Urothelium cell line (cell line): ENCODE results near the gene CDC42.

Source experiments
- DNase-seq: peaks from one replicate; pipeline ENCODE4 v3.0.0; 2011; ENCODE audit warnings: low spot score, mixed read lengths
- FAIRE-seq: peaks from 2 replicates; lab custom pipeline; 2011; peaks lifted over from hg19 to GRCh38; lab: Jason Lieb, UNC

Gene CDC42

DNA sequence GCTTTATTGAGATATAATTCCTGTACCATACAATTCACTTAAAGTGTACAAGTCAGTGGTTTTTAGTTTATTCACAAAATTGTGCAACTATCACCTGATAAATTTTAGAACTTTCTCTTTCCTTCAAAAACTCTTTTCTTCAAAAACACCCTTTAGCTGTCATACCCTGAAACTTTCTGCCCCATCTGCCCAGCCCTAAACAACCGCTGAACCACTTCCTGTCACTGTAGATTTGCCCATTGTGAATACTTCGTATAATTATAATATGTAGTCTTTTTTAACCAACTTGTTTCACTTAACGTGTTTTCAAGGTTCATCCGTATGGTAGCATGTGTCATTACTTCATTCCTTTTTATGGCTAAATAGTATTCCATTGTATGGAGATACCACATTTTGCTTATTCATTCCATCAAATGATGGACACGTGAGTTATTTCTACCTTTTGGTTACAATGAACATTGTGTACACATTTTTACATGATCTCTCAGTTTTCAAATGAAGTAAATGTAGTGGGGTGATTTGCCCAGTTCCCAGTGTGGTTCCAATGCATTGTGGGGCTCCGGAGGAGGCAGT is 52.4 kb downstream of the CDC42 start:
- FAIRE-seq (no peak), DNase-seq (no peak)

DNA sequence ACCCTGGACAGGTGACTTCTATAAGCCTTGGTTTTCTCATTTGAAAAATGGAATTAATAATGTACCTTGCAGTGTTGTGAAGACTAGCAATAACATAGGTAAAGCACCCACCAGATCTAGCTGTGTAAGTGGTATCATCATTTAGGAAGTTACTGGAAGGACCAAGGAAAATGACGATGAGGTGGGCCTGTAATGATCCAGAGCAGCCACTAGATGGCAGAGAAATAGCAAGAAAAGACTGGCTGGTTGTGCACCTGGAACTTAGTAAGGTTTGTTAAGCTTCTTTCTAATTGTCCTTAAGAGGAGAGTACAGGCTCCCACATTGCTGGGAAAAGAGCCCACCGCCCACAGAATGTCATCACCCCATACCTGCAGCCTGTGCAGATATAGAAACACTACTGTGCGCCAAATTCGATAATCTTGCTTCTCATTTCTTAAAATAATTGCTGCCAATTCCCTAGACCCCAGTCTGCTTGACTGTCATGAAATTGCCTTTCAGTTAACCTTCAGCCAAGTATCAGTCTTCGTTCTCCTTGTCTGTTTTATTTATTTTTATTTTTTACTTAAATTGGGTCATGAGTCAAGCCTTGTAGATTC is 53.2 kb downstream of the CDC42 start:
- FAIRE-seq (no peak), DNase-seq (peak; percentile 59)

DNA sequence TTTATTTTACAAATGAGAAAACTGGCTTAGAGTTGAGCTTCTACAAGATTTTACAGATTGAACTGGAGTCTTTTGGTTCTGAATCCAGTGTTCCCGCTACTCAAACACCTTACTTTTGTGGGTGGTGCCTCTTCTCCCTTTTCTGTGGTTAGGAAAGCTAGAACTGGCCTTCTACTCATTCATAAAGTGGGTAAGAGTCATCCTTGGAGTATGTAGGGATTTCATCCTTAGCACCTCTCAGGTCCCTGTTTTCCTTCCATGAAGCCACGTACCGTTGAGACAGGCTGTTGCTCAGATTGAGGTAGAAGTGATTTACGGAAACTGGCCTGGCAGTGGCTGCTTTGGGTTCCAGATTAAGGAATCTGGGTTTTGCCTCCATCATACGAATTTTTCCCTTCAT is 54.6 kb downstream of the CDC42 start:
- no peak for FAIRE-seq
- DNase-seq = no peak

DNA sequence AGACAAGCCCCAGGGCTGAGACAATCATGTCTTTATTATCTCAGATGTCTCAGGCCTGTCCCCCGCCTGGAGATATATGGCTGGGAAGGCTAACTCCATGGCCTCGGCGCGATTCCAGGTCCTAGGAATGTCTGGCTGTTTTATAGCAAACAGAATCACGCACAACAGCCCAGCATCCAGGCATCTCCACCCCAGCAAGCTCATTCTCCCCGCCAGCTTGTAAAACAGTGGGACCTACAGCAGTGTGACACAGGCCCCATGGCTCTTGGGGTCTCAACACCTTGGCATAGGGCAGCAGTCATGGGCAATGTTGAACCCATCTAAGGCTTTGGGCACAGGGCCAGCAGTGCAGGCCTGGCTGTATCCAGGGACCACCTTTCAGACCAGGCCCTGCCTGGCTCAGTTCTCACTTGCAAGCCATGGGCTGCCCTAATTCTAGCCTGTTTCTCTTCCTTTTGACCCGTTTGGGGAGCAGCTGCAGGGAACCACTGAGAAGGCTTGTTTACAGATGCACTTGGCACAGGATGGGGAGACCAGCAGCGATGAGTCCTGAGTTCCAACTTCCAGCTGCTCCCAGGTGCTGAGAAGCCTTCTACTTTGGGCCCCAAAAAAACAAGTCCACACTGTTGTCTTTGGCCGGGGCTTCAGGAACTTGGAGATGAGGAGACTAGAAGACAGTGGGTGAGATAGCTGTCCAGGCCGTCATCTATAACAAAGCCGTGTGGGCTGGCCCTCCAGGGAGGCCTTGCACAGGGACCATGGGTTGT is 56.0 kb downstream of the CDC42 start:
- DNase-seq = no peak
- no peak for FAIRE-seq

DNA sequence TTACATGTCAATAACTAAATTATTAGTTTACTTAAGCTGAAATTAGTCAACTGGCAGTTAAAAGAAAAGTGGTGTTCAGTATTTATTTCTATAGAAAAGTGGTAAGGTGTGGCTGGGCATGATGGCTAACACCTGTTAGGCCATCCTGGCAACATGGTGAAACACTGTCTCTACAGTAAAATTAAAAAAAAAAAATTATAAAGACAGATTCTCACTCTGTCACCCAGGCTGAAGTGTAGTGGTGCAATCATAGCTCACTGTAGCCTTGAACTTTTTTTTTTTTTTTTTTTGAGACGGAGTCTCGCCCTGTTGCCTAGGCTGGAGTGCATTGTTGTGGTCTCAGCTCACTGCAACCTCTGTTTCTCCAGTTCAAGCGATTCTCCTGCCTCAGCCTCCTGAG is 57.5 kb downstream of the CDC42 start:
- DNase-seq = no peak
- no peak for FAIRE-seq

DNA sequence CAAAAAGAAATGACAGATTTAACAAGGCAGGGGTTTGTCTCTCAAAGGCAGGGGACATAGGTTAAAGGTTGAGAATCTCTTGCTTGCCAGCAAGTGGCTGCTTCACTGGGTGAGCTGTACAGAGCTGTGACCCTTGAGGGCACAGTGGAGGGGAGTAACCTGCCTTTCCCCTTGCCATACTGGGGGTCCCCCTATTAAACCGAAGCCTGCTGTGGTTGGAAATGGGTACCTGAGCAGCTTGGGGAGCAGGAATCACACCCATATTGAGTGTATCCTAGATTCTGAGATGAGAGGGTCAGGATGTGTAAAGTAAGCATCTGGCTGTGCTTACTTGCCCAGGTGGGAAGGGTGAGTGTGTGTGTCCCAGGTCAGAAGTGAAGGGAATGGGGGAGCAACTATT is 58.6 kb downstream of the CDC42 start:
- DNase-seq (no peak), FAIRE-seq (no peak)

DNA sequence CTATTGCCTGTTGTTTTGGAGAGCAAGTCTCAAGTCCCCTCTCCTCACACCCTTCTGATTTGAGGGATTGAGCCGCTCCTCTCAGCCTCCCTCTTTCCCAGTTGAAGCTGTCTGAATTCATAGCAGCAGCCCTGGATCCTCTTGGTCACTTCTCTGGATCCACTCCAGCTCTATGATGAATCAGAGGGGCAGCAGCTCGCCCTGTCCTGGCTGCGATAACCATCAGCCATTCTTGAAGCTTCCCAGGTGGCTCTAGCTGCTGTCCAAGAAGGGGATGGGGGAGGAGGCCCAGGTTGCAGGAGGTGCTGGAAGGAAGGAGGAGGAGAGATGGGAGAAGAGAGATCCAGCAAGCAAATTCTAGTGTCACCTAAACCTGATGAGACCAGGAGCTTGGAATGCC is 59.1 kb downstream of the CDC42 start:
- DNase-seq (no peak), FAIRE-seq (no peak)

DNA sequence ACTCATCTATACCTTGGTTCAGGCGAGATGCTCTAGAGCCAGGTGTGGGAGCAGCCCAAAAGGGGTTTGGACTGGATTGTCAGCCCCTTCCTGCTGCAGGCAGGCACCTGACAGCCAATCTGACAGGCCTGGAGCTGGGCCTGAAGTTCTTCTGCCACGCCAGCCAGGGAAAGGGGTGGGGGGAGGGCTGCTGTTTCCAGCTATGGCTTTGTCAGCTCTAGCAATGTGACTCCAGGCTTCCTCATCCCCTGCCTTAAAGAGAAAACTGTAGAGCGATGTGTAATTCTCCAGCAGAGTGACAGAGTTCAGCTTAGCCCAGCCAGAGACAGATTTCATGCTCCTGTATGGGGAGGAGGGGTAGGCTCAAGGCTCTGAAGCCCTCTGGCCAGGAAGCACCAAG is 60.0 kb downstream of the CDC42 start:
- DNase-seq (no peak), FAIRE-seq (no peak)

DNA sequence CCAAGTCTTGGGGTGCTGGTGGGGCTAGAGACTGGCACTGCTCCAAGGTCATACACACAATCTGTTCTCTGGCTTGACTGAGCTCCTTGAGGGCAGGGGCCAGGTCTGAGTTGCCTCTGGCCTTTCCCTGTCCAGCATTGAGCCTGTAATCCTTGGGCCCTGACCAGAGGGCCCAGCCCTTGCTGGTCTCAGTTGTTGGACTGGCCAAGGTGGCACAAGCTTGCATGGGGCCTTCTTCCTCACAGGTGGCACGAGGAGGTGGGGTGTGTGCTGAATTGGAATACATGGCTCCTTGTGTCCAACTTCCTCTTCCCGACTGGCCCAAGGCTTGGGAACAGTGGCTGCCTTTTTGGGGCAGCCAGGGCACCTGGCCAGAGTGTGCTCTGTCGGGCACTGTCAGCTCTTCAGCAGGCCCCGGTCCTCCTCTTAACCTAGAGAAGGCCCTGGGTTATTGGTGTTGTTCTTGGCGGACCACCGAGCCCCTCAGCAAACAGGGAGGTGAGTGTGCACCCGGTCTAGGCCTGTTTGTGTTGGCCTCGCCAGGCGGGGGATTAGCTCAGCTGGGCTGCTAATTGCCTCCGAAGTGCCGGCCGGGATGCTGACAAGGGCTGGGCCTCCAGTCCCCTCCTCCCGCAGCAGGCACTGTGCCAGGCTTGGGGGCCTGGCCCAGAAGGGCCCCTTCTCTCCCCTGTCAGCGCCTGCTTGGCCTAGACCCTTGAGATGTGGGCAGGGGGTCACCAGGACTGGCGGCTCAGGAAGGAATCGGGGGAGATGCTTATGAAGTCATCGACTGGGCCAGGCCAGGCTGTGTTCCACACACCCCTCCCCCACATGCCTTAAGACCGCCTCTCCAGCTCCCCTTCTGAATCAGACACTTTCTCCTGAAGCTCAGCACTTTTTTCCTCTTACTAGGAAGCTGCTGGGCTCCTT is 61.8 kb downstream of the CDC42 start:
- DNase-seq = no peak
- FAIRE-seq = no peak

DNA sequence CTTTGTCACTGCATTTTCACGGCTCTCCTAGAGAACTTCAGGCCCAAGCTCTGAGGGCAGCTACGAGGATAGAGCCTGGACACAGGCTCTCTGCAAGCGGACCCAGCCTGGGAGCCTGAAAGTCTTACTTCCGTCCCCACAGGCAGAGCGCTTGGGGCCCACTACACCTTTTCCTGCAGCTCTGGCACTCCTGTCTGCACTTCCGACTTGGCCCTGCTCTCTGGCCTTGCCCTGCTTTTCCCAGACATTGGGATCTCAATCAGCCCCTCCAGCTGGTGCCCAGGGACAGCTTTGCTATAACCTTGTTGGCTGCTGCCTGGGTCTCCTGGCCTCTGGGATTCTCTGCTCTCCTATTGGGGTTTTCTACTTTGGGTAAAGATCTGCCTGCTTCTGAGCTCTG is 62.8 kb downstream of the CDC42 start:
- no peak for DNase-seq
- FAIRE-seq = no peak

DNA sequence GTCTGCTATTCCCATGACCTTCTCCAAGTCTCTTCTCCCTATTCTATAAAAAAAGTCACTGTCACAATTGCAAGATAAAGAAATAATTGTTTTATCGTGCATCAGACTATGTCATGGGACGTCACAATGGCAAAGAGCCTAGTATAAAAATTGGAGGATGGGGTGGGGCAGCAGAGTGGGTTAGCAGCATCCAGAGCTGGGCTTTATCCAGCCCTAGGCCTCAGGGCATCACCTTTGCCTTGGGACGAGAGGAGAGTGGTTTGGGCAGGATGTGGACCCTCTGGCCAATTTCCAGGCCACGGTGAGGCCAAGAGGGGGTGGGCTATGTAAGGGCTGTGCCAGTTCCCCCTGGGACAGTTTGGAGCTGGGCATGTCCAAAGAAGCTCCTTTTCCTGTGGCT is 64.7 kb downstream of the CDC42 start:
- no peak for DNase-seq
- FAIRE-seq = no peak

DNA sequence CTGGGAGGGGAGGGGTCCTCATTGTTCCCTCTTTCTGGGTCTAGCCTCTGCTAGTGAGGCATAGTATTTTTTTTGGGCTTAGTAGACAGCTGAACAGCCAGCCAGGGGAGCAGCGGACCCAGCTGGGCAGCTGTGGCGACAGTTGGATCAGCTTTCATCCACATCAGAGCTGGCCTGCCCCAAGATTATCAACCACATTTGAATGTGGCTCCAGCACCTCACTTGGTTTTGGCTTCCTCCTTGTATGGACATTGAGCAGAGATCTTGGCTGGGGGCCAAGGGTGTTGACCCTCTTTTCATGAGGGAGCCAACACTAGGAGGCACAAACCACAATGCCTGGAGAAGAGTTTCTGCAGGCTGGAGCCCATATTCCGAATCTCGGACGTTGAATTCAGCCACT is 65.3 kb downstream of the CDC42 start:
- FAIRE-seq (no peak), DNase-seq (no peak)

DNA sequence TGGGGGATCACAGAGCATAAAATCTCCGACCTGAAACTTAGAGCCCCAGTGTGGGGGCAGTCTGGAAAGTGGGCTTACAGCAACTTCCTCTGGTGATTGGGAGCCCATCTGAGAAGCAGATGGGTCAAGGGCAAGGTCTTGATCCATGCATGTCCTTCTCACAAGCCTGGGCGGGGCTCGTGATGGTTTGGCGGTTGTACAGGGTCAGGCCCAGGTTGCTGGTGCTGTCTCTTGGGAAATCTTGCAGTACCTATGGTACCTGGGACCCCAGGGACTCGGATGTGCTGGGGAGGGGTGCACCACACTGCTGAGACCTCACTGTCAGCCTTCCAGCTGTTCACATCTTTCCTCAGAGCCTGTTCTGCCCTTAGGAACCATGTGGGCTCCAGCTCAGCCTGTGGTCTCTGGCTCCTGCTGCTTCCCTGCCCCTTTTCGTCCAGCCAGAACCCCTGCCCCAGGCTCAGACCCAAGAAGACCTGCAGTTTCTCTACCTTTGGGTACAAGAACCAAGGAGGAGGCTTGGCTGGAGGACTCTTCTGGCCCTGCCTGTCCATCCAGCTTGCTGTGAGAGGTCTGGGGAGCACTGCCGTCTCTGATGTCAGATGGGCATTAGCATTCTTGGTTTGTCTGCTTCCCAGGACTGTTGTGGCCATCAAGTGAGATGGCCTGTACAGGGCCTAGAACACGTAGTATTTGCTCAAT is 65.9 kb downstream of the CDC42 start:
- FAIRE-seq (no peak), DNase-seq (no peak)

DNA sequence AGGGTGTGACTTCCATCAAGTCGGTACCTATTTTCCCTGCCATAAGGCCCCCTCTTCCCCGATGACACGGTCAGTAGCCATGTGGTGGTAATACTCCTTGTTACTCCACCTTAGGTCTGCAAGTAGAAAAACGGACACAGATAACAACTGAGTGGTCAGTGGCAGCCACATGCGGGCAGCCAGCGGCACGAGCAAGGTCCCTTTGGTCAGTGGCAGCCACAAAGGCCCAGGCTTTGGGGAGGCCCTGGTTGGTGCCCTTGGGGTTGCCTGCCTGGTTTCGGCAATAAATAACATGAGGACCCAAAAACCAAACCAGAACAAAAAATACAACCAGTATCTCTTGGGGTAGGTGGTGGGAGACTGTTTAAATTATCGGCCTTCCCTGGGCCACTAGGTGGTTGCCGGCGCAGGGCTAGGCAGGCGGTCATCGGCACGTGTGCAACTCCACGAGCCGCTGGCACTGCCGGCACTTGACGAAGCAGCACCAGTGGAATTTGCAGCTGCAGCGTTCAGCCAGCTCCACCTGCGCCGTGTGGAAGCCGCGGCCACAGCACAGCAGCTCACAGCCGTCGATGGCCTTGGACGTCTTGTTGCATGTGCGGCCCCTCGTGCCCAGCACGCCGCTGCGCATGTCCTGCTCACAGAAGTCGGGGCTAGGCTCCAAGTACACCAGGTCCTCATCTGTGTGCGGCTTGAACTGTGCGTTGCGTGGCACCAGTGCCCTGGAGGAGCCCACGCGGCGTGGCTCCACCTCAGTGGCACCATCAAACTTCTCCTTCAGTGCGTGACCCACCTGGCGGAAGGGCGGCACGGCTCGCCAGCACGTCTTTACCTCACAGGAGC is 67.3 kb downstream of the CDC42 start:
- no peak for DNase-seq
- no peak for FAIRE-seq

DNA sequence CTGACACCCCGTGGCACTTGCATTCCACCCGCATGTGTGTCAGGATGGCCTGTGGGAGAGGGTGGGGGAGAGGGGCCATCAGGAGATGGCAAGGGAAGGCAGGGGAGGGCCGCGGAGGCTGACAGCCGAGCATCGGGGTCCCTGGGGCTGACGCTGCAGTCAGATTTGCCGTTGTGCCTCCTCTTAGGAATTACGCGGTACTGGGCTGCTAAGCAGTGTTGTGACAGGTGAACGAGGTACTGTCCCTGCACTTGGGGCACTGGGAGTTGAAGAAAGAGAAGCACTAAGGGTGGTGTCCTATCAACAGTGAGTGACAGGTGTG is 67.9 kb downstream of the CDC42 start:
- DNase-seq (no peak), FAIRE-seq (no peak)

DNA sequence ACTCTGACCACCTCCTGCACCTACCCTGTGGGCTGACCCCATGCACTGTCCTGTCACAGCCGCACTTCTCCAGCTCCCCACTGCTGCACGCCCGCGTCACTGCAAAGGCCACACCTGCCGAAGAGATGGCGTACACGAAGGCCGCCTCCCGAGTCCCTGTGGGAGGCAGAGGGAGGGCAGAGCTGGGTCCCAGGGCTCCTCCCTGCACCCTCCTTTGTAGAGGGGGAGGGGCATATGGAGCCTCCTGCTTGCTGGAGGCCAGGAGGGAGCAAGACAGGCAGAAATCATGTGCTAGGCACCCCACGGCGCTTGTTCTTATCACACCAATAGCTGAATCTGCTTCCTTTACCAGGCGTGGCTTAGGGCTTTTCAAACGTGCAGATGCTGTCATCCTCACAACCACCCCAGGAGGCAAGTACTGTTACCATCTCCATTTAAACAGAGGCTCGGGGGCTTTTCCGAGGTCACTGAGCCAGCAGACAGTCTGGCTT is 69.0 kb downstream of the CDC42 start:
- FAIRE-seq (no peak), DNase-seq (no peak)

DNA sequence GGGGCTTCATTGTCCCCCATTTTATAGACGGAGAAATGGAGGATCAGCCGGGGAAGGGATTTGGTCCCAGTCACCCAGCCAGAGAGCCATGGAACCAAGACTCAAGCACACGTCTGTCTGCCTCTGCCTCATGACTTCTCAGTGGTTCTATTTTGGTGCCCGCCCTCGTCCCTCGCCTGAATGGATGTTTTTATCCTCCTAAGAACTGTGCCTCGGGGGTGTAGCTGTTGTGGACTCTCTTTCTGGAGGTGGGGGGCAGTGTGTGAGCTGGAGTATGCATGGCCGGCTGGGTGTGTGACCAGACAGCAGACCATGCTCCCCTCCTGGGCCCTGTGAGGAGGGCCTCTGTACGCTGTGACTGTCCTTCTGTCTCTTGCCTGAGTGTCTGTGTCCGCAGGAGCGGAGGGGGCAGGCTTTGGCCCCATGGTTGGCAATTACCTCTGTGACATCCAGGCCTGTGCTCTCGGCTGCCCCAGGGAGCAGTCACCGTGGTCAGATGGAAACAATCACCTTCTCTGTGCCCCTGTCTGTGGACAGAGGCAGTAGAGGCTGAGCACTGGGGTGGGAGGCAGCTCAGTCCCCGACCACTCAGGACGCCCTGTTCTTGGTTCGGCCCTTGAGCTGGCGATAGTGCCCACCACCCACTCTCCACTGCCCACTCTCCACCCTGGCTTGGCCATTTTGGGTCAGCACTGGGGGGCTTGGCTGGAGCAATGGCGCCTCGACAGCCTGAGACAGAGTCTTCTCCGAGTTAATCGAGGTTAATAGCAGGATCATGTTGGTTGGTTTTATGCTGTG is 70.0 kb downstream of the CDC42 start:
- FAIRE-seq (no peak), DNase-seq (no peak)

DNA sequence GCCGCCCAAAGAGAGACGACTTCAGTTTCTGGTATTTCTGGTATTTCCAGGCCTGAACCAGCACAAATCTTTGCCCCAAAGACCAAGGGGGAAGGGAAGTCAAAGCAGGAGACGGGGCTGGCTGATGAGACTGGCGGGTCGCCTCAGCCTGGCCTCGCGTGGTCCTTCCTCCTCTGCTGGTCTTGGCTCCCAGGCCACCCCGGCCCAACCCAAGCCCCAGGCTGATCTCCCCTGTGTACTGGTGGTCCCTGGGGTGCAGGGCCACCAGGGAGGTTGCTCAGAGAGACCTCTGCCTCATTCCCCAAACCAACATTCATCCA is 70.5 kb downstream of the CDC42 start:
- DNase-seq (no peak), FAIRE-seq (no peak)

DNA sequence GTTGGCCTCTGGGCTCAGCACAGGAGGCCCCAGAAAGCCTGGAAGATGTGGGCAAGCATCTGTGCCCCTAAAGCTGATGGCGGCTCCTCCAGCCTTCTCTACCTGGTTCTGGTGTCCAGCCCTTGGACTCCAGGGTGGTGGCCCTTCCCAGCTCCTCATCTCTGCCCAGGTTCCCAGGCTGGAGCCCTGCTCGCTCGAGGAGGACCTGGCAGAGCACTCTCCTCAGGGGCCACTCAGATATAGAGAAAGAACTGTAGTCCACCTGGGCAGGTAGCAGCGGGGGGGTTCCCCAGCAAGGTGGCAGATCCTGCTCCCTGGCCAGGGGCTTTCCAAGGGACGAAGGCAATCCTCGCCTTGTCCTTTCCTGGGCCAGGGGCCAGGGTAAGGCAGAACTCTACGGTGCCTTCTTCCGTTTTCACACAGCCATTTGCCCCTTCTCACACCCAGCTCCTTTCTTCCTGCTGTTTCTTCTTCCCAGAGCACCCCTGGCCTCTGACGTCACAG is 71.4 kb downstream of the CDC42 start:
- FAIRE-seq (no peak), DNase-seq (no peak)
